Glutamatergic neuron (in vitro differentiated cells): ENCODE results near the gene MBOAT1. TPM values are rescaled to one million over a fixed set of nuclear protein-coding genes. Genes with fewer than 3 reads are reported as not detected.

Source experiments
- DNase-seq: peaks from one replicate; pipeline ENCODE4 v3.0.0; 2022
- H3K27ac Mint-ChIP-seq: one replicate; pipeline ENCODE4 v1.8.0; 2020; ENCODE audit warnings: mild to moderate bottlenecking, mixed read lengths, inconsistent platforms; ENCODE audit not compliant: unreplicated experiment
- H3K27me3 Mint-ChIP-seq: one replicate; pipeline ENCODE4 v1.8.0; 2020; ENCODE audit warnings: mild to moderate bottlenecking, moderate library complexity, mixed read lengths, inconsistent platforms; ENCODE audit not compliant: unreplicated experiment
- H3K36me3 Mint-ChIP-seq: one replicate; pipeline ENCODE4 v1.8.0; 2020; ENCODE audit warnings: mild to moderate bottlenecking, mixed read lengths, inconsistent platforms; ENCODE audit not compliant: unreplicated experiment
- H3K4me1 Mint-ChIP-seq: one replicate; pipeline ENCODE4 v1.8.0; 2020; ENCODE audit warnings: mild to moderate bottlenecking, low read depth, mixed read lengths, inconsistent platforms; ENCODE audit not compliant: unreplicated experiment
- H3K4me3 Mint-ChIP-seq: one replicate; pipeline ENCODE4 v1.8.0; 2020; ENCODE audit warnings: mild to moderate bottlenecking, mixed read lengths, inconsistent platforms; ENCODE audit not compliant: unreplicated experiment
- H3K9me3 Mint-ChIP-seq: one replicate; pipeline ENCODE4 v1.8.0; 2020; ENCODE audit warnings: mild to moderate bottlenecking, moderate library complexity, mixed read lengths, inconsistent platforms; ENCODE audit not compliant: unreplicated experiment
- CTCF ChIP-seq: fragments of 200-600 bp; sonication (generic); IDR thresholded peaks from one replicate; pipeline ENCODE4 v1.5.0; 2021; ENCODE audit not compliant: partially characterized antibody, unreplicated experiment
- total RNA-seq: library from RNA; stranded (reverse); fragmentation: NEBNext Ultra II Directional; extraction: Animal tissue kit (Norgen Biotek cat#: 25700); gene quantifications from one replicate; pipeline ENCODE4 v1.2.1, GENCODE V29; 2021; ENCODE audit not compliant: unreplicated experiment

Gene MBOAT1
- total RNA-seq, 1 donor from 2014 or later, result not detected

GRCh38 chr6:20169119-20169557 lies 43.1 kb downstream of the MBOAT1 start:
- Mint-ChIP-seq H3K36me3 (no peaks in the 10 kb centered on the region), H3K9me3 (no peaks in the 10 kb centered on the region), H3K27me3 (no peaks in the 10 kb centered on the region), H3K4me1 (no peaks in the 10 kb centered on the region), H3K4me3 (no peak overlapping the region), H3K27ac (no peak overlapping the region)
- DNase-seq, result no peak
- no peak for TF ChIP-seq CTCF

GRCh38 chr6:20168690-20169089 lies 43.6 kb downstream of the MBOAT1 start:
- Mint-ChIP-seq H3K9me3 (no peaks in the 10 kb centered on the region), H3K4me1 (no peaks in the 10 kb centered on the region), H3K27ac (no peak overlapping the region), H3K36me3 (no peaks in the 10 kb centered on the region), H3K4me3 (no peak overlapping the region), H3K27me3 (no peaks in the 10 kb centered on the region)
- TF ChIP-seq CTCF, result no peak
- no peak for DNase-seq

DNA sequence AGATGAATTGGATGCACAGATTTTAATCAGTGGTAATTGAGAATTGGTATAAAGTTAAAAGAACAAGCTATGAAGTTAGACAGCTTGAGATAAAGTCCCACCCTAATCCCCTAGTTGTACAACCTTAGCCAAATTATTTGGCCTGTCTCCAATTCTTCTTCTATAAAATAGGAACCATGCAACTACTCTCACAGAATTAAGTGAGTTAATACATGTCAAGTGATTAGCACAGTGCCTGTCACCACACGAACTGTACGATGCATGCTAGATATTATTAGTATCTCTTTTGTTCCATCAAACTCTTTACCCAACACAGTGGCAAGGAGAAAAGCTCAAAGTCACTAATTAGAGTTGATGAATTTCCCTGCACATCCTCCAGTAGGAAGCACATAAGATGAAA lies 44.7 kb downstream of the MBOAT1 start:
- H3K27ac Mint-ChIP-seq, result no peak overlapping the region
- DNase-seq, result no peak
- H3K4me1 Mint-ChIP-seq, result no peaks in the 10 kb centered on the region
- H3K27me3 Mint-ChIP-seq, result no peaks in the 10 kb centered on the region
- no peaks in the 10 kb centered on the region for H3K9me3 Mint-ChIP-seq
- TF ChIP-seq CTCF, result no peak
- no peaks in the 10 kb centered on the region for H3K36me3 Mint-ChIP-seq
- H3K4me3 Mint-ChIP-seq, result no peak overlapping the region

GRCh38 chr6:20166210-20166609 lies 46.1 kb downstream of the MBOAT1 start:
- H3K27ac Mint-ChIP-seq, result no peak overlapping the region
- DNase-seq, result no peak
- TF ChIP-seq CTCF, result no peak
- no peaks in the 10 kb centered on the region for H3K4me1 Mint-ChIP-seq
- H3K9me3 Mint-ChIP-seq, result no peaks in the 10 kb centered on the region
- no peaks in the 10 kb centered on the region for H3K36me3 Mint-ChIP-seq
- no peak overlapping the region for H3K4me3 Mint-ChIP-seq
- no peaks in the 10 kb centered on the region for H3K27me3 Mint-ChIP-seq

GRCh38 chr6:20162515-20162914 lies 49.8 kb downstream of the MBOAT1 start:
- Mint-ChIP-seq H3K9me3 (no peaks in the 10 kb centered on the region), H3K27ac (no peak overlapping the region), H3K4me1 (no peaks in the 10 kb centered on the region), H3K36me3 (no peaks in the 10 kb centered on the region), H3K27me3 (no peaks in the 10 kb centered on the region), H3K4me3 (no peak overlapping the region)
- DNase-seq, result no peak
- no peak for TF ChIP-seq CTCF
